Duodenal mucosa (tissue), 2 donors: ENCODE data around the gene RRAD.
A peak's percentile ranks its signal among the peaks of the same experiment; 100 is the strongest.

Experiments
- H3K27ac ChIP-seq: one replicate; pipeline ENCODE4 v1.7.0; 2013; ENCODE audit warnings: low read depth, low read length
- H3K27me3 ChIP-seq, 2 donors: one replicate each; pipeline ENCODE4 v1.7.0; 2013; ENCODE audit warnings: low read length in 2 of 2, control low read depth in 1 of 2; ENCODE audit not compliant: insufficient read depth in 2 of 2, control insufficient read depth in 1 of 2
- H3K36me3 ChIP-seq, 2 donors: one replicate each; pipeline ENCODE4 v1.7.0; 2013; ENCODE audit warnings: low read length in 2 of 2, control low read depth in 1 of 2; ENCODE audit not compliant: insufficient read depth in 2 of 2, control insufficient read depth in 1 of 2
- H3K4me1 ChIP-seq, 2 donors: one replicate each; pipeline ENCODE4 v1.7.0; 2013; ENCODE audit warnings: low read length in 2 of 2, control low read depth in 1 of 2; ENCODE audit not compliant: insufficient read depth in 2 of 2, control insufficient read depth in 1 of 2
- H3K4me3 ChIP-seq, 2 donors: one replicate each; pipeline ENCODE4 v1.7.0; 2013; ENCODE audit warnings: low read length in 2 of 2, low read depth in 1 of 2
- H3K9ac ChIP-seq, 2 donors: one replicate each; pipeline ENCODE4 v1.7.0; 2013; ENCODE audit warnings: low read length in 2 of 2, low read depth in 1 of 2
- H3K9me3 ChIP-seq, 2 donors: one replicate each; pipeline ENCODE4 v1.7.0; 2013; ENCODE audit warnings: low read length in 2 of 2, control low read depth in 1 of 2; ENCODE audit not compliant: control insufficient read depth in 1 of 2

Gene RRAD

DNA sequence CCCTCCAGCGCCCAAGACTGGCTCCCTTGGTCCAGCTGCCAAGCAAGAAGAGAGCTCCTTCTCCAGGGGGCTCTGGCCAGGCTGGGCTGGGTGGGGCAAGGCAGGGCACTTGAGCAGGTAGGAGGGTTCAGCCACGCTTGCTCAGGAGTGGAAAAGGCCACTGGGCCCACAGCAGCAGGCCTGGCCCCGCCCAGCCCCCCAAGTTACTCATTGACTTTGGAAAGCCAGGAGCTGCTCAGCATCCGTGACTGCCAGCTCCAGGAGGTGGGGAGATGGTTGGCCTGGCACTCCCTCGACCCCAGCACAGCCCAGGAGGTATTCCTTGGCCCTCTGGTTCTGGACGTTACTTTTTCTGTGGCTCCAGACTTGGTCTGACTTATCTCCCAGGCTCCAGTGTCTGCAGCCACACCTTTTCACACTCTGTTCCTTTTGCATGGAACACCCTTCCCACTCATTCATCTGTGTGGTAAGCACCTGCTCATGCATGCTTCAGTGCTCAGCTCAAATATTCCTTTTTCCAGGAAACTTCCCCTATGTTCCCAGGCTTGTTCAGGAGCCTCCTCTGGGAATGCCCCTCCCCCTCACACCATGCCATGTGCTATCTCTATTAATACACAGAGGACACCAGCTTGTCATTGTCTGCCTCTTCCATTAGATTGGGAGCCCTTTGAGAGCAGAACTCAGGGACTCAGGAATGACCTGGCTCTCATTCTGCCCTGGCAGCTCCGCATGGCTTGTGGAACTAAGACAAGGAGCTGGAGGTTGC, 6.3 kb downstream of the RRAD start, which contains the start of gene CDH16:
Gene CDH16 (minus strand): TSS at position 83 of the 766 bp plus-strand sequence. CDS start 820 bp downstream, outside the sequence.
- H3K4me1 ChIP-seq = peaks cover 18 to 28% of the 10 kb centered on the region in 2 donors
- H3K27me3 ChIP-seq = peaks cover under 1 to 2% of the 10 kb centered on the region in 2 donors
- no peak within 1 kb of the TSS for H3K9ac ChIP-seq
- no peaks in the 10 kb centered on the region for H3K9me3 ChIP-seq
- peak within 1 kb of the TSS; percentile 23 for H3K27ac ChIP-seq
- H3K4me3 ChIP-seq = no peak within 1 kb of the TSS
- H3K36me3 ChIP-seq = no peaks in the 10 kb centered on the region

- Histone ChIP-seq H3K36me3 (no peaks in the 10 kb centered on the region), H3K9me3 (no peaks in the 10 kb centered on the region), H3K4me3 (no peak overlapping the region), H3K9ac (no peak overlapping the region), H3K4me1 (peaks cover 18 to 23% of the 10 kb centered on the region in 2 donors), H3K27ac (peak overlapping the region; percentile 15), H3K27me3 (no peaks in the 10 kb centered on the region)
Measured at GRCh38 chr16:66918355-66918754, 7.0 kb downstream of the RRAD start.

DNA sequence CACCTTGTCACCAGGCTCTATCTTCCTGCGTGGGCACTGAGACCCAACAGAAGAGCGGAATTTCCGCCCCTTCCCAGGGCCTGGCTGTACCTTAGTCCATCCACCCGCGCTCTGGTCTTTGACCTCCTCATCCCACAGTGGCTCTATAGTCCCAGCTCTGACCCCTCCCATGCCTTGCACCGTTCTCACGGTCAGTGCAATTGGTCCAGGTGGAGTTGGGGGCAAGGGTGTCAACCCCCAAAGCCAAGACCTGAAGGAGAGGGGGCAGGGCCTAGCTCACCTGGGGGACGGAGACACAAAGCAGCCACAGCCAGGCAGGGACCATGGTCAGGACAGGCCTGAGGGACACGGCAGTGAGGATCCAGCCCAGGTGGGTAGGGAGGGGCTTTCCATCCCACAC, 7.6 kb downstream of the RRAD start:
- Histone ChIP-seq H3K9me3 (no peaks in the 10 kb centered on the region), H3K27me3 (no peaks in the 10 kb centered on the region), H3K9ac (no peak overlapping the region), H3K36me3 (no peaks in the 10 kb centered on the region), H3K27ac (no peak overlapping the region), H3K4me1 (peaks cover 18 to 23% of the 10 kb centered on the region in 2 donors), H3K4me3 (no peak overlapping the region)

- H3K36me3 ChIP-seq = no peaks in the 10 kb centered on the region
- H3K4me3 ChIP-seq = no peak overlapping the region
- H3K9ac ChIP-seq = no peak overlapping the region
- H3K4me1 ChIP-seq = peaks cover 18 to 23% of the 10 kb centered on the region in 2 donors
- H3K9me3 ChIP-seq = no peaks in the 10 kb centered on the region
- H3K27ac ChIP-seq = no peak overlapping the region
- H3K27me3 ChIP-seq = no peaks in the 10 kb centered on the region
Measured at GRCh38 chr16:66916518-66916917, 8.8 kb downstream of the RRAD start.

- no peaks in the 10 kb centered on the region for H3K36me3 ChIP-seq
- no peaks in the 10 kb centered on the region for H3K9me3 ChIP-seq
- no peaks in the 10 kb centered on the region for H3K27me3 ChIP-seq
- no peak overlapping the region for H3K9ac ChIP-seq
- H3K4me3 ChIP-seq = no peak overlapping the region
- peaks cover 17 to 22% of the 10 kb centered on the region in 2 donors for H3K4me1 ChIP-seq
- no peak overlapping the region for H3K27ac ChIP-seq
Measured at GRCh38 chr16:66915041-66915440, 10.3 kb downstream of the RRAD start.

DNA sequence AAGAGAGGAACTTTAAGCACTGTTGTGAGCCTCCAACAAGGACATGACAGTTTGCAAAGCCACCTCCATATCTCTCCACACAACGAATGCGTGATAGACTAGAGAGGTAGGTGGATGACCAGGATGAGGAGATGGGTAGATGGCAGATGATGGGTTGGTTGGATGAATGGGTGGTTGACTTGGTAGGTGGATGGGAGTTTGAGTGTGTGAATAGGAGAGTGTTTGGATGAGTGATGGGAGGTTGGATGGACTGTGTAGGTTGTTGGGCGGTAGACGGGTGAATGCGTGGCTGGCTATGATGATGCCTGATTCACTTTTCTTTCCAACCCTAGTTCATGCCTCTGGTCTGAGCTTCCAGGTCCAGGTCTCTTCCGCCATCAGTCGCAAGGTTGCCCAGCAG, 10.8 kb downstream of the RRAD start:
- no peak overlapping the region for H3K9ac ChIP-seq
- H3K36me3 ChIP-seq = no peaks in the 10 kb centered on the region
- H3K9me3 ChIP-seq = no peaks in the 10 kb centered on the region
- no peaks in the 10 kb centered on the region for H3K27me3 ChIP-seq
- peaks cover 12 to 17% of the 10 kb centered on the region in 2 donors for H3K4me1 ChIP-seq
- no peak overlapping the region for H3K4me3 ChIP-seq
- no peak overlapping the region for H3K27ac ChIP-seq

GRCh38 chr16:66913711-66914110, 11.6 kb downstream of the RRAD start:
- no peaks in the 10 kb centered on the region for H3K36me3 ChIP-seq
- no peaks in the 10 kb centered on the region for H3K9me3 ChIP-seq
- H3K4me1 ChIP-seq = peaks cover 3 to 9% of the 10 kb centered on the region in 2 donors
- no peak overlapping the region for H3K4me3 ChIP-seq
- no peak overlapping the region for H3K9ac ChIP-seq
- H3K27ac ChIP-seq = no peak overlapping the region
- H3K27me3 ChIP-seq = no peaks in the 10 kb centered on the region

GRCh38 chr16:66913081-66913480, 12.3 kb downstream of the RRAD start:
- H3K9me3 ChIP-seq = no peaks in the 10 kb centered on the region
- no peak overlapping the region for H3K4me3 ChIP-seq
- H3K27ac ChIP-seq = no peak overlapping the region
- no peaks in the 10 kb centered on the region for H3K36me3 ChIP-seq
- no peak overlapping the region for H3K9ac ChIP-seq
- H3K27me3 ChIP-seq = no peaks in the 10 kb centered on the region
- peaks cover 0 to 4% of the 10 kb centered on the region in 2 donors for H3K4me1 ChIP-seq

DNA sequence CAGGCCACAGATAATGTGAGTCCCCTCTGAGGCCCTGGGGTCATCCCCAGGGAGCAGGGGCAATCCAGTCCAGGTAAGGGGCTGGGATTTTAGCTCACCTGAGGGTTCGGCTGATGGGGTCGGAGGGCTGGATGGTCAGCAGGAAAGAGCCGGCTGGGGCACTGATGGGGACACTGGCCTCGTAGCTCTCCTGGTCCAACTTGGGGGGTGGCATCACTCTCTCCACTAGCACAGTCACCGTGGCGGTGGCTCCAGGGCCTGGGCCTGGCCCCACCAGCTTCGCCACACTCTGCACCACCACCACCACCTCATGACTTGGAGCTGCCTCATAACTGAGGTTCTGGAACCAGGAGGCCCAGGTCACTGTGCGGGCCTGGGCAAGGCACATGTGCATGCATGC, 13.5 kb downstream of the RRAD start:
- no peak overlapping the region for H3K27ac ChIP-seq
- H3K4me1 ChIP-seq = peaks cover 0 to 4% of the 10 kb centered on the region in 2 donors
- H3K9me3 ChIP-seq = no peaks in the 10 kb centered on the region
- H3K27me3 ChIP-seq = no peaks in the 10 kb centered on the region
- no peak overlapping the region for H3K4me3 ChIP-seq
- no peaks in the 10 kb centered on the region for H3K36me3 ChIP-seq
- no peak overlapping the region for H3K9ac ChIP-seq

GRCh38 chr16:66911112-66911511, 14.2 kb downstream of the RRAD start:
- Histone ChIP-seq H3K9me3 (no peaks in the 10 kb centered on the region), H3K4me3 (no peak overlapping the region), H3K4me1 (peaks cover 6 to 11% of the 10 kb centered on the region in 2 donors), H3K36me3 (no peaks in the 10 kb centered on the region), H3K27ac (no peak overlapping the region), H3K9ac (no peak overlapping the region), H3K27me3 (no peaks in the 10 kb centered on the region)
